ENCODE results near the gene ZNF526.

Gene ZNF526

DNA sequence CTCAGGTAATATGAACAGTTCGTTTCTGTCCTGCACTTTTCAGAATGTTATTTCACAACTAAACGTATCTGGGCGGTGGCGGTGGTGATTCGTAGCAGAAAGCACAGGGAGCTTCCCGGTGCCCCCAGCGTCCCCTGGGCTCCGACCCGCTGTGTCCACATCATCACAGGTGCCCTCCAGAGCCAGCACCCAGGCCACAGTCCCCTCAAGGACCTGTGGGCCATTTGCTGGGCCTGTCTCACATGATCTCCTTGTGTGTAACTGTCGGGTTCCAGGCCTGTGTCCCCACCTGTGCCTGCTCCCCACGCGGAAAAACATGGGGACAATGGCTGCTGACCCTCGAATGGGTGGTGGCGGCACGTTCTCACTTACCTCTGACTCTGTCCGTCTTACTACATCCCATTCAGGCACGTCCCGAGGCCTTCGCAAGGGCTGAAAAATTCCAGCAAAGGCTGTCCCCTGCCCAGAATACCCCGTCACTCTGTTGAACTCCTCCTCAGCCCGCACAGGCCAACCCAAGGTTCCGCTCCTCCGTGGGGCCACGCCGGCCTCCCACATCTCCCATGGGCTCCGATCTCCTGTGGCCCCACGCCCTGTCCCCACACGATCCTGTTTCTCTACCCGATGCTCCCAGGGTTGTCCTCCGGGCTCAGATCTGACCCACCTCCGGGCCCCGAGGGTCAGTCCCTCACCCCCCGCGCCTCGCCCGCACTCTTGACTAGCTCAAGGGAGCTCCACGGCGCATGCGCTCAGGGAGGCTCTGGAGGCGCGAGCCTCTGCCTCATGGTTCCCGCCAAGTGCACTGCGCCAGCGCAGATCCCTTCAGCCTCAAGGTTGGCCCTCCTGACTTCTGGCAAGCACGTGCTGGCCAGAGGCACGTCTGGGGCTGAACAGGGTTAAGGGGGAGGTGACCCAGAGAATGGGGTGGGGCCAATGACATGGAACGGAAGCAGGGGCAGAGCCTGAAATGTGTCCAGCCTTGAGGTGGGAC is 23.8 kb upstream of the ZNF526 start:
- DNase-seq (ENCODE audit: low read depth): no peak

DNA sequence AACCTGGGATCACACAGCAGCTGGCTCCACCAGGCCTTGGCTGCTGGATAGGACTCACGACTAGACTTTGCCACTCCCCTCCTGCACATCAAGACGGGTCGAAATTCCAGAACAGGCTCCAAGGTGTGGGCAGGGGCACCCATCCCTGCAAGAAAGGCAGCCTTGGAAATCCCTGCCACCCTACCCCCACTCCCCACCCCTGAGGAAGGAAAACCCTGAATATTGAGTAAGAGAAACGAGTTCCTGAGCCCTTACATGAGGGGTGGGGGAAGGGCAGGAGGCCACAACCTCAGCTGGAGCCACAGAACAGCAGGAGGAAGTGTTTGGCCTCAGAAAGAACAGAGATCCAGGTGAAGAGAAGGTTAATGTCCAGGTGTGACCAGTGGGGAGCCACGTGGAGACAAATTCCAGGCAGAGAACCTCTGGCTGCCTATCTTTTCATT is 22.7 kb upstream of the ZNF526 start:
- no peak for DNase-seq (ENCODE audit: low read depth)

GRCh38 chr19:42198676-42199439 is 21.3 kb upstream of the ZNF526 start:
- peak; percentile 64 for DNase-seq (ENCODE audit: low read depth)

- no peak for DNase-seq (ENCODE audit: low read depth)
These were observed 20.5 kb upstream of the ZNF526 start for GRCh38 chr19:42199440-42200115.

- no peak for DNase-seq (ENCODE audit: low read depth)
These were observed 19.9 kb upstream of the ZNF526 start for GRCh38 chr19:42200116-42200715.

GRCh38 chr19:42201489-42202289 is 18.4 kb upstream of the ZNF526 start:
- no peak for DNase-seq (ENCODE audit: low read depth)

GRCh38 chr19:42202290-42202880 is 17.7 kb upstream of the ZNF526 start:
- no peak for DNase-seq (ENCODE audit: low read depth)

DNA sequence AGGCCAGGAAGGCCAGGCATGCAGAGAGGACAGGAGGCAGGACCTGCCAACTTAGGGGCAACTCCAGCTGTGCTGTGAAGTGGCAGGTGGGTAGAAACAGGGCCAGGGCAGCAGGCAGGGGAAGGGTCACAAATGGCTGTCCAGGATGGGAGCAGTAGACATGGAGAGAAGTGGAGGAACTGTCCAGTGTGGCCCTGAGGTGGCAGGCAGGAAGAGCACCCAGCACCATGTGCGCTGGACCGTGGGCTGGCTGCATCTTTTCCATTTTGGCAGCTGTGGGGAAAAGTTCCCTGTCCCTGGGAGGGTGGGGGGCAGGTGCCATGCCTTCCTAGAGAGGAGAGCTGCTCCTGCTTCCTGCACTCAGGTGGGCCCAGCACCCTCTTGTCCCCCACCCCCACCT is 16.4 kb upstream of the ZNF526 start:
- no peak for DNase-seq (ENCODE audit: low read depth)

DNA sequence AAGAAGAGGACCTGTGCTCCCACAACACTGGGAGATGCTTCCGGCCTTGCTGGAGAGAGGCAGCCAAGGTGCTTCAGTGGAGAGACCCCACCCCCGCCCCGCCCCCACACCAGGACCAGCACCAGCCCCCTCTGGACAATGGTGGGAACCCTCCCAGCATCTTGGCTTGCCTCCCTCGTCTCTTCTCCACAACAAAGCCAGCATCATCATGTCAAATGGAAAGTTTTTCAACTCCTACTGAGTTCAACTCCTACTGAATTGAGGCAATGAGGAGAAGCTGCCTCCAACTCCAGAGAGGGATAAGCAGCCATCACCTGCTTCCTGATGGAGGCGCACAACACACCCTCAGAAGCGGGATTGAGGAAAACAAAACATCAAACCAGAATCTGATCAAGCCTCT is 15.4 kb upstream of the ZNF526 start:
- no peak for DNase-seq (ENCODE audit: low read depth)

GRCh38 chr19:42206871-42207755 is 13.0 kb upstream of the ZNF526 start:
- no peak for DNase-seq (ENCODE audit: low read depth)

DNA sequence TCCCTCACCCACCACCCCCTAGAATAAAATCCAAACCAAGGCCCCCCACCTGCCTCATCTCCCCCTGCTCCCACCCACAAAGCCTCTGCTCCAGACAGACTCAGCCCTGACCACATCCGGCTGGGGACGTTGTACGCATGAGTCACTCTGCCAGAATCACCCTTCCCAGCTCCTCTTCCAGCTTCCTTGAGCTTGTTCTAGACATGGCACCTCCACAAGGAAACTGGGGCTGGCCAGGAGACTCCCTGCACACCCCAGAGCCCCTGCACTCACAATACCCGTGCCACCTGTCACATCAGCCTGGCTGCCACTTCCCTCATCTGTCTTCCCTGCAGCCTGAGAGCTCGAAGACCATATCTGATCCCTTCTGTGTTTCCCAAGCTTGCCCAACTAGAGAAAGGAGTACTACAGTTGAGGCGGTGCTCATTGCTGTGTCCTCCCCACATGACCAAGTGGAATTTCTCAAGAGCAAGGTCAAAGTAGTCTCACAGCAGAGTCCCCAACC is 12.3 kb upstream of the ZNF526 start:
- DNase-seq (ENCODE audit: low read depth): no peak

DNA sequence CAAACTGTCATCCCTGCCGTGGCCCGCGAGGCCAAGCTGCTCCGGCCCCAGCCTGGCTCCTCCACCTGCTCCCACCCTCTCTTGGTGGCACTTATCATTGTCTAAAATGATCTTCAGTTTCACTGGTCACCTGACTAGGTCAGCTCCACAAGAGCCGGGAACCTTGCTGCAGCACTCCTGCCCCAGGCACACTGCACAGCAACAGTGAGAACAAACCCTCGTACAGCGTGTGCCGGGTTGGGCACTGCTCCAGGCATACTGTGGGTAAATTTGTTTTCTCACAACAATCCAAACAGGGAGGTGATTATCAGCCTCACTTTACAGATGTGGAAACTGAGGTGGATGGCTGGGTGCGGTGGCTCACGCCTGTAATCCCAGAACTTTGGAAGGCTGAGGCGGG is 11.5 kb upstream of the ZNF526 start:
- no peak for DNase-seq (ENCODE audit: low read depth)

GRCh38 chr19:42212886-42213285 is 7.2 kb upstream of the ZNF526 start:
- DNase-seq (ENCODE audit: low read depth): no peak

- no peak for DNase-seq (ENCODE audit: low read depth)
These were observed 5.2 kb upstream of the ZNF526 start for GRCh38 chr19:42214810-42215485.

DNA sequence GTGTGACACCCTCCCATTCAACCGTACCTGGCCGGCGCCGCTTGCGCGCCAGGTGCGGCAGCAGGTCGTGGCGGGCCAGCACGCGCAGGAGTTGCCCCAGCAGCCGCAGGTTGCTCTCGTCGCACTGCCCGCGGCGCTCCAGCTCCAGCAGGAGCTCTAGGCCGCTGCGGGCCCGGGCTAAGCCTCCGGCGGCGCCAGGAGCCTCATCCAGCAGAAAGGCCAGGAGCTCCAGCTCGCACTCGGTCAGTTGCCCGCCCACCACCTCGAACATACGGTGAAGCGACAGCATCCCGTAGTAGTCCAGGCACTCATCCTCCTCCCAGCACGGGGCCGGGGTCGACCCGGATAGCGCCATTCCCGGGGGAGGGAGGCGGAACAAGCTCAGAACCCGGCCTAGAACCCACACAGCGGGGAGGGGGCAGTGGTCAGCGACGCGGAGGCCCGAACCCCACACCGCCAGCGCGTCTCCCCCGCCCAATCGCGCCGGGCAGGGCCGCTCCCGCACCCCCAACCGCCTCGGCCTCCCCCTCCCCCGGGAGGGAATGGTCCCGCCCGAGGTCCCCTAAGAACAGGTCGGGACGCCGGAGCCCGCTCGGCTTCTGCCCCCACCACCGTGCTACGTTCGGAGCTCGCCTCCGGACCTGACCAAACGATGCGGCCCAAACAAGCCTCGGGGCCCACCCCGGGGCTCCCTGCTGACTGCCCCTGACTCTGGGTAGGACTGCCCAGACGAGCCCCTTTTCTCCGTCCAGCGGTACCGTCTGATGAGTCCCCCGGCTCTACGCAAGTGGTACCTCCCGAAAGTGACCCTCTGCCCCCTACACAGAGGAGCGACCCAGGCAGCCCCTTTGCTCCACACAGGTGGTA is 3.2 kb upstream of the ZNF526 start:
- no peak for DNase-seq (ENCODE audit: low read depth)

DNA sequence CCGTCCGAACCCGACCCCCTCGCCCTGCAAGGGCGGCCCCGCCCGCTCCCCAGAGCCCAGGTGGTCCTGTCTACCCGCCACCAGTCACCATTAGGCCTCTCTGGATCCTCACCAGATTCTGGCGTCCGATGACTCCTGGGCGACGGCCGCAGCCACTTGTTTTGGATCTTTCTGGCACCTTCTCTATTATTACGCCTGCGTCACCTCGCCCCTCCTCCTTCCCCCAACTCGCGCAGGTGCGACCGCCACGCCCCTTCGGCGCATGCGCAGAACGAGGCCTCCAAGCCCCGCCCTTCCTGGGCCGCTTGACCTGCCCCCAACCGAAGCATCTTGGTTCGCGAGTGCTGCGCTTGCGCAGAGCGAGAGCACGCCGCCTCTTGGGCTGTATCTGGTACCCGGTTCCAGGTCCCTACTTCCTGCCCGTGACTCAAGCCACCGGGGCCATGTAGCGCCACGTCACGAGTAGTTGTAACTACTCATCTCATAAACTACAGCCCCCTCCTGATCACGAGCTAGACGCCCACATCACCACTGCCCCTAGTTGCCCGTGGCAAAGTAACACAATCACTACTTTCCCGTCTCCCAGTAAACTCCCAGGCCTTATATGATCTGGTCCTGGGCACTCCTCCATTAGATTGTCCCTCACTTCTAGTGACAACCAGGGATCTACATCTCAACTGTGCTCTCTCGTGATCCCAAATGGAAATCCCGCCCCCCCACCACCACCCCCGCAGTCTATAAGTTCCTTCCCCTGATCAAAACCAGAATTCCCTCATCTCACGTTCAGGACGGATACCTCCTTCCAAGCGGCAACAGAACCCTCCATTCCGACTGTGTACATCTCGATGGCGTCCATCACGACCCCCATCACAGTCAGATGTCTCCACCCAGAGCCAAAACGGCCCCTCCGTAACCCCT is 2.3 kb upstream of the ZNF526 start, which contains the start of gene DEDD2:
DEDD2 (minus strand) TSS at position 158 of the 918 bp plus-strand sequence. CDS start 670 bp downstream, outside the sequence.
- peak; percentile 100 for DNase-seq (ENCODE audit: low read depth)

DNA sequence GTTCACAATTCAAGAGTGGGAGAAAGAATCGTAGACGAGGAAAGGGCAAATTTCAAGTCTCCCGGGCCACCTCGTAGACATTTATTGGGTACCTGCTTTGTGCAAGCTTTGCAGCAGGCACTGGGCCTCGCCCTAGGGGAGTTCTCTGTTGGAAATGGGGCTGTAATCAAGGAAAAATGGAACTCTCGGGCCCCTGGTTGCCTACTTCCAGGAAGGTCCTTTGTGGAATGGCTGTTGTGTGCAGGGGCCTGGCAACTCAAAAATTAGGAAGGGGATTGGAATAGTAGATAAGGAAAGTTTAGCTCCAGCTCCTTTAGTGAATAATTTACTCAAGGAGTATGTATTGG is 612 bp downstream of the ZNF526 start:
- no peak for DNase-seq (ENCODE audit: low read depth)
